NAMALWA (cell line): ENCODE data around the gene MROH7.
A peak's percentile ranks its signal among the peaks of the same experiment; 100 is the strongest.

ENCODE experiments used
- DNase-seq: peaks from one replicate; pipeline ENCODE4 v3.0.0-alpha.2; 2015; ENCODE audit warnings: low spot score

The MROH7 gene

DNA sequence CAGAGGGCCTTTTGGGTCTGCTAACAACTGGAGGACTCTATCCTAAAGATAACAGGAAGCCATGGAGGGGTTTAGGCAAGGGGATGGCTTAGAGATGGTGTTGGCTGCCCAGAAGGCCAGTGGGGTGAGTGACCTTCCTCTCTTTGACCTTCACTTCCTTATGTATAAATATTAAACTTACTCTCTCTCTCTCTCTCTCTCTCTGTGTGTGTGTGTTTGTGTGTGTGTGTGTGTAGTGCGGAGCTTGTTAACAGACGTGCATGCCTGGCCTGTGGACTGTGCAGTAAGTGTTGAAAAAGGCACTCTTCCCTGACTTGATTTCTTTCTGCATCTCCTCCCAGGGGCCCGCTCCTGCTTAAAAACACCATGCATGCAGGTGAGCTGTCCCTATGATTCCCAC is 10.0 kb downstream of the MROH7 start:
- no peak for DNase-seq

DNA sequence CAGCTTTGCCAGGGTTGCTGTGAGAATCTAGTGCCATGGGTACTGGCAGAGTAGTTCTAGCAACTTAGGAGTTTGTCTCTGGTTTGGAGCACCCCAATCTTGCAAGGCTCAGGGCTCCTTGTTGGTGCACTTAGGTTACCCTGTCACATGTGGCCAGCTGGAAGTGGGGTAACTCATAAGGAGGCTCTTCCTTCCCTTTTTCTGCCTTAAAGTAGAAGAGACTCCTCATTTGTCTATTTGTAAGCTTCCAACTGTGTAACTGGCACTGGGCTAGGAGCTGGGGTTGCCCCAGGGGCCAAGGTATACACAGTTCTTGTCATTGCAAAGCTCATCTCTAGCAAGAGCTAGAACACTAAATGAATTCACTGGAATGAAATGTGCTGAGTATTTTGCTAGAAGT is 10.6 kb downstream of the MROH7 start:
- no peak for DNase-seq

GRCh38 chr1:54653036-54653435 is 11.4 kb downstream of the MROH7 start:
- no peak for DNase-seq

DNA sequence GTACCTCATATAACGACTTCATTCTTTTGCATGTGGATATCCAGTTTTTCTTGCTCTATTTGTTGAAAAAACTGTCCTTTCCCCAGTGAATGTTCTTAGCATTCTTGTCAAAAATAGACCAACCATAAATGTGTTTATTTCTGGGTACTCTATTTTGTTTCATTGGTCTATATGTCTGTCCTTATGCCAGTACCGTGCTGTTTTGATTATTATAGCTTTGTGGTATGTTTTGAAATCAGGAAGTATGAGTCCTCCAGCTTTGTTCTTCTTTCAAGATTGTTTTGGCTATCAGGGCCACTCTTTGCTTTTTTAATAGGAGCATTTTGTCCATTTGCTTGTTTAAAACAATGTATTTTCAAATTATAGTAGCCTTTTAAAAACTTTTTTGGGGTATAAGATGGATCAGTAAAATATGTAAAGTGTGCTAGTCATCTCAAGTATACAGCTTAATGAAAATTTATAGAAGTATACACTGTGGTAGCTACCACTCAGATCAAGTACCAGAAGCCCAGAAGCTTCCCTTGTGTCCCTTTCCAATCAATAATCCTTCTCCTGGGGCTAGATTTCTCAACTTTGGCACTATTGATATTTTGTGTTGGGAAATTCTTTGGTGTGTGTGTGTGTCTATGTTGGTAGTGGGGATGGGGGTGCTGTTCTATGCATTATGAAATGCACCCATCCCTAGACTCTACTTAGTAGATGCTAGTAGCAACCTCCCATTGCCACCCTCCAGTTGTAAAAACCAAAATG is 16.8 kb downstream of the MROH7 start:
- DNase-seq: no peak

GRCh38 chr1:54663725-54664124 is 22.1 kb downstream of the MROH7 start:
- DNase-seq: no peak

DNA sequence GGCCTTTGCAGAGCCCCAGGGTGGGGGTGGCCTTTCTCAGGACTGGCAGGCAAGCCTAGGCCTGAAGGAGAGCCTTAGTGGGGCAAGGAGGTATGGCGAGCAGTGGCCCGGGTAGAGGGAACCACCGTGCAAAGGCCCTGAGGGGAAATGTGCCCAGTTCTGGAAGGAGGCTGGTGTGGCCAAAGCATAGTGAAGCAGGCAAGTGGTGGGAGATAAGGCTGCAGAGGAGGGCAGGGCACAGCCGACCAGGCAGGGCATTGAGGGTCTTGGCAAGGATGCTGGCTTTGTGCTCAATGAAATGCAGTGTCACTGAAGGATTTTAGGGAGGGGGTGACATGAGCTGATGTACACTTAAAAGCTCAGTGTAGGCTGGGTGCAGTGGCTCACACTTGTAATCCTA is 22.8 kb downstream of the MROH7 start:
- DNase-seq: no peak

GRCh38 chr1:54665852-54666251 is 24.3 kb downstream of the MROH7 start:
- no peak for DNase-seq

GRCh38 chr1:54666333-54666732 is 24.7 kb downstream of the MROH7 start:
- no peak for DNase-seq

DNA sequence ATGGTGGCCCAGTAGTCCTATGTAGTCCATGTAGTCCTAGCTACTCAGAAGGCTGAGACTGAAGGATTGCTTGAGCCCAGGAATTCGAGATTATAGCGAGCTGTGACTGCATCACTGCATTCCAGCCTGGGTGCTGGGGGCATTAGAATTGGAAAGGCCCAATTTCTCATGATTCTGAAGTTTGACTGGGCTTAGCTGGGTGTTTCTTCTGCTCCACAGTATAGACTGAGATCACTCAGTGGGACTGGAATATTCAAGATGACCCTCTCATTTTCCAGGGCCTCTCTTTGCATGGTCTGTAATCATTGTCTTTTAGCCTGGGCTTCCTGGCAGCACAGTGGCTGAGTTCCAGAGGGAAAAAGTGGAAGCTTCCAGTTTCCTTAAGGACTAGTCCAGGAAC is 26.2 kb downstream of the MROH7 start:
- DNase-seq: no peak

DNA sequence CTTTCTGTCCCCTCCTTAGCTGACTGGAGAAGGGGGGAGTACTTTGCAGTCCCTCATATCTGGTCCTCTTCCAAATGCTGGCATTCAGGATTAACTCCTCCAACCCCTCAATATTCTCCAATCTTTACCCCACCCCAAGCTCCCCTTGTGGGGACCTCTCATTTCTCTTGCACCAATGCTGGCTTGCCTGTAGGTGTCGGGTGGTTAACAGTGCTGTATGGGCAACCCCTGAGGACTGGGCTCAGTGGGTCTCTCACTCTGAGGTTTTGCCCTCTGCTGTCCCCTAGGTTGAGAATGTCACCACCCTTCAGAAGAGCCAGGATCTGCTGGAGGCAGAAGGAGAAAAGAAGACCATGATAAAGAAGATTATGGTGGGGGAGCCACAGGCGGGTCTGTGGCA is 27.0 kb downstream of the MROH7 start:
- no peak for DNase-seq

DNA sequence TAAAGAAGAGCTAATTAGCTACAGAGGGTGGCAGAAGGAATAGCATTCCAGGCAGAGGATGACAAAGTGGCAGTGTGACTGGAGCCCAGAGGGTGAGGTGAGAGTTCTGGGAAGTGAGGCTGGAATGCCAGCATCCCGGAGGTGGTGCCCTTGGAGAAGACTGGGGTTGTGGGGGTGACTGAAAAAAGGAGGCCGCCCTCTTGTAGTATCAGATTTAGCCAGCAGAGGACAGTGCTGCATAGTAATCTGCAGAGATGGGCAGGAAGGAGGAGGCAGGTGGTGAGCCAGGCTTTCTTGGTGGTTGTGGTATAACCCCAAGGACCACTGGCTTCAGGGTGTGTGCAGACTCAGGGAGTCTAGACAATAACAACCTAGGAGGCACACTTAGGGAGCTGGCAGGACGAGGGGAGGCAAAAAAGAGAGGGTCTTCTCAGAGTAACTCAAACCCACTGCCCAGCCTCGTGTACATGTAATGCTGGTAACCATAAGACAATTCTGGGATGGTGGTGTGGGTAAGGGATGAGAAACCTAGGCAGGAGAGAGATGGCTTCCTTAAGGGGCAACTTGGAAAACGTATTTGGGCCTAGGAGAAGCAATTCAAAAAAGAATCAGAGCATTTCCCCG is 30.5 kb downstream of the MROH7 start:
- peak; percentile 77 for DNase-seq

DNA sequence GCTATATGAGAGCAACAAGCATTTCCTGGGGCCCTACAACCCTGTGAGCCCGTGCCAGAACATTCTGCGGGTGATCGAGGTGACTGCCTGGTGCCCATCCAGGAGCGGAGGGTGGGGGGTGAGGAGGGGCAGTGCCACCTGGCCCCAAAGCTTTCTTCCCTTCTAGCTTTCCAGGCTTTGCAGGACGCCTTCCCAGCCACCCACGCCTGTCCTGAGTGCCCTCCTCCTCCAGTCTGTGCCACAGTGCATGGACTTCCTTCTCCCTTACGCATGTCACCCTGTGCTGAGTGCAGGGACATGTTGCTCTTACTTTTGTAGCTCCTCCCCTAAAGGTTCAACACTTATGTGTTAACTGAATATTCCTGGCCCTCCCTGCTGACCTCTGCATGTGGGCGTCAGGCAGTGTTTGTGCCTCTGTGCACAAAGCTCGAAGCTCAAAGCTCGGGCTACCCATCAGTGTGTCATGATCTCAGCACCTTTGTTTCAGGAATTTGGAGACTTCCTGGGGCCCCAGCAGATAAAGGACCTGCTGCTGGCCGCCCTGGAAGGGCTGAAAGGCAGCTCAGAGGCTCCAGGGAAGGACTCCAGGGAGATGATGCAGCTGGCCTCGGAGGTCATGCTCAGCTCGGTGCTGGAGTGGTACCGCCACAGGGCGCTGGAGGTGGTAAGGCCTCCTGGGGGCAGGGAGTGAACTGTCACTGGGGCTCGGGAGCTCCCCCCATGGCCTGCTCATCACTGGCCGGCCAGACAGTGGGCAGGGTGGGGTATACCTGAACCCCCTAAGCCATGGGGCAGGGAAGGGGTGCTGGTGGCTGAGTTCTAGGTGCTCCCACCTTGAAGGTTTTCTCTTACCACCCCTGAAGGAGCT is 37.4 kb downstream of the MROH7 start:
- no peak for DNase-seq

DNA sequence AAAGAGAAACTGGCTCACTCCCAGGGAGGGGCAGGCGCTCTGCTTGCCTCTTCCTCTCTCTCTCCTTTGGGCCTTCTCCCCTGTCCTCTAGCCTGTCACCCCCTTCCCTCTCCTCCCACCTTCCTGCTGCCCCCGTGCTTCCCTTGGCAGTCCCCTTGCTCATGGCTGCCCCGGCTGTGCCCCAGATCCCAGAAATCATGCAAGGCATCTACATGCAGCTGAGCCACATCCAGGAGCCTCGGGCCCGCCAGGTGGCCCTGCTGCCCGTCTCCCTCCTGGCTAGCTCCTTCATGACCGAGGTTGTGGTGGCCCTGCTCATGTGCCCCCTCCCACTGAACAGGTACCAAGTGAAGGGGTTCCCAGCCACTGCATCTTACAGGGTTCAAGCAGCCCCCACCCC is 38.1 kb downstream of the MROH7 start:
- no peak for DNase-seq

- no peak for DNase-seq
Observed at GRCh38 chr1:54680387-54680786, 38.8 kb downstream of the MROH7 start.

DNA sequence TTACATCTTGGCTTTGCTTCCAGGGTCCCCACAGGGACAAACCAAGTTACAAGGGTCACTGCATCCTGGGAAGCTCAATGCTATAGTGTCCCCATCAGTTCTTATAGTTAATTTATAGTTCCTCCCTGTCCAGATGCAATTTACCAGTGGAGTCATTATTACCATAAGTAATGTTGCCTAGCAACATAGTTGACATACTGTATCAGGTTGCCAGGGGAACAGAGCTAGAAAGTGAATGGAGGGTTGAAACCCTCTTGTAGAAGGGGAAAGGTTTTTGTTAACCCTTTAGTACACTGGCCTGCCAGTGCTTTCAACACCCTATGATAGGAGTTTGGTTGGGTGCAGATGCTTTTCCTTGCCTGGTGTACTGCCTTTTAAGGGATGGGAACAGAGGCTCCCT is 39.8 kb downstream of the MROH7 start:
- peak; percentile 48 for DNase-seq

- DNase-seq: no peak
Observed at GRCh38 chr1:54683453-54683852, 41.9 kb downstream of the MROH7 start.

- no peak for DNase-seq
Observed at GRCh38 chr1:54685335-54685905, 43.8 kb downstream of the MROH7 start.

DNA sequence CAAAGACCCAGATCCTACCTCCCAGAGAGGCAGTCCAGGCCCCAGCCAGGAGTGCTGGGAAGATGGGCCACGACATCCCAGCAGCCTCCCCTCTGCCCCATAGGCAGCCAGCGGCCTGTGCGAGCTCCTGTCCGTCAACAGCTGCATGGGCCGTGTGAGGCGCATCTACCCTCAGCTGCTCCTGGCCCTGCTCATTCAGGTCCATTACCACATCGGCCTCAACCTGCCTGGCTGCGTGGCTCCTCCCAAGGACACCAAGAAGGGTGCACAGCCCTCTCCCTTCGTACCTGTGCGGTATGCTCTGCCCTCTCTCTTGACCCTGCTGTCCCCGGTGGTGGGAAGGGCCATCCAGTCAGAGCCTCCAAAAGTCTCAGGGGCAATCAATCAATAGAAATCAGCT is 44.6 kb downstream of the MROH7 start:
- no peak for DNase-seq

DNA sequence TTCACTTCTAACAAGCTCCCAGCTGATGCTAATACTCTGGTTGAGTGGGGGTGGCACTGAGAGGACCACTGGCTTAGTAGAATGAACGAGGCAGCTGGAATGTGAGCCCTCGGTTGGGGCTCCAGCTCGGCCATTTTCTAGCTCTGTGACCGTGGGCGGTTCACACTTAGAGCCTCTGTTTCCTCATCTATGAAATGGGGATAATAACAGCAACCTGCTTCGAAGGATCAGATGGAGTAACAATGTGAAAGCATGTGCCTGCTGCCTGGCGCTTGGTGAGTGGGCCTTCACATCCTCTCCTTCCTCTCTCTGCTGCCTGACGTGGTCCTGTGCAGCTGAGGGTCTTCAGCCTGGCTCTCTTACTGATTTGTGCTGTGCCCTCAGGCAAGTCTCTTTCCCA is 53.2 kb downstream of the MROH7 start:
- DNase-seq: no peak

DNA sequence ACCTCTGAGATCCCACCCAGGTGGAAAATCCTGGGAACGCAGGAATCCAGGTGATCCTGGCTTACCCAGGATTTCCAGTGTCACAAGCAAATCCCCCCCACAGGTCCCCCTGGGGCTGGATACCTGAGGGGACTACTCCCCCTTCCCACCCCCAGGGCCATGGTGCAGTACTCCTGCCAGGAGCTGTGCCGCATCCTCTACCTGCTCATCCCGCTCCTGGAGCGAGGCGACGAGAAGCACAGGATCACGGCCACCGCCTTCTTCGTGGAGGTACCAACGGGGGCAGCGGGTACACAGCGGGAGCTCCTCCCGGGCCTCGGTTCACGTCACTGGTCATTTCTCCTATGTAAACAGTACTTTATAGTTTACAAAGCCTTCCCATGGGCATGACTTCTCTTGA is 53.6 kb downstream of the MROH7 start:
- DNase-seq: no peak

GRCh38 chr1:54695764-54696163 is 54.2 kb downstream of the MROH7 start:
- DNase-seq: no peak

GRCh38 chr1:54696262-54696661 is 54.7 kb downstream of the MROH7 start:
- no peak for DNase-seq

DNA sequence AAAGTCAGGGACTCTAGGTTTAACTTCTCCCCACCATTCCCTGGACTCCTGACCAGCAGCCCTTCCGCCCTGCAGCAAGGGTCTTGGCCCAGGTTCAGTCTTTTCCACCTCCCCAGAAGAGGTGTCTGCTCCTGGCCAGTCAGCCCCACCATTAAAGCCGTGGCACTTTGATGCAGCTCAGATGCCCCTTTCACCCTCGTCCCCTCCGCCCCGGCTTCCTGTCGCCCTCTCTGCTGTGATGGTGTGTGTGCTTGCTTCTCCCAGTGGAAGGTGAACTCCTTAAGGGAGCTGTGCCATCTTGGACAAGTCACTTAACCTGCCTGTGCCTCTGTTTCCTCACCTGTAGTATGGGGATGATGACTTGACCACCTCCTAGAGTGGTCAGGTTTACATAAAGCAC is 56.3 kb downstream of the MROH7 start:
- no peak for DNase-seq
